GM18517 (cell line): Measurements from ENCODE around the gene VAMP5.
"Not testable (repeated sequence)": the region's sequence is repeated elsewhere in the genome, so short reads cannot be mapped to it uniquely, and the experiment has no call there.

Experiments used
- ATAC-seq: cut with Tn5 transposase; IDR thresholded peaks from one replicate; pipeline ENCODE4 v1.9.1; 2021; ENCODE audit warnings: mild to moderate bottlenecking, moderate library complexity; ENCODE audit not compliant: unreplicated experiment

The VAMP5 gene

DNA sequence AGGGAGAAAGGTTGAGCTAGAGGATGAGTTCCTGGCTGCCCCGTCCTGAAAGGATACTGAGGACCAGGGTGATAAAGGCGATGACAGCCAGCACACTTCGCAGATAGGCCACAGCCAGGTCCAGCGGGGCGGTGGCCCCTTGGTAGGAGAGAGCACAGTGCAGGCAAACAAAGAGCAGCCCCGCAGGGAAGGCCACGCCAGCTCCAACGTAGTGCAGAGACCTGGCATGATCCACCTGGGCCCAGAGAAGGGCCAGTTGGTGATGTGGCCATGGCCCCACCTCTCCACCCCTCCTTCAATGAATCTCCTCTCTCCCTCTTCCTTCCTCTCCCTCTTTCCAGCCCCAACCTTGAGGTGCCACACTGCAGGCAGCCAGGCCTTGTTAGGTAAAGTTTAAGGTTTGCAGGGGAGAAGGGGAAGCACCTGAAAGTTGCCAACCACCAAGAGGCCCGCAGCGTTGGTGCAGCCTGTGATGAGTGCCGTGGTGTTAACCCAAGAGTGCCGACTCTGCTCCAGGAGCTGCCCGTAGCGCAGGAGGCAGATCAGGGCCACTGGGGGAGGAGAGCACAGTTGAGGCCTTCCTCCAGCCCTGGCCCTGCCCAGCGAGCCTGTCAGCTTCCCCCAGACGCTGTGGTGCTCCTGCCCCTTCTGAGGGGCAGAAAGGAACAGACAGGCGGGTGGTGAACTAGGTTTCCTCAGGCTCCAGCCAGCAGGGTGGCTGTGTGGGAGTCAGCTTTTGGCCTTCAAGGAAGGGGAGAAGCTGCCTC, 15.4 kb downstream of the VAMP5 start:
- ATAC-seq: no peak

DNA sequence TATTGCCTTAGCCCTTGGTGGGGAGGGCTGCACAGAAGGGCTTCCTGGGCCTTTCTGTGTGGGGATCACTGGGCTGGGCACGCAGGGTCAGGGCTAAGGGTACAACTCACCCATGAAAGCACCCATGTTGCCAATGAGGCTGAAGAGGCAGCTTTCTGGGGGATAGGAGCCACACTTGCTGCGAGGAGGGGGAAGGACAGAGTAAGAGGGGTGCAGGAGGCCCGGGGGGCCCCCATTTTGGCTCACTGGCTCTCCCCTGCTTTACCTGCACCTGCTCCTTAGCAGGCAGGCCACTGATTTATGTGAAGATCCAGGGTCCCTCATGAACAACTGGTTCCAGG, 16.0 kb downstream of the VAMP5 start:
- no peak for ATAC-seq

- no peak for ATAC-seq
Observed at GRCh38 chr2:85600951-85601770, 16.9 kb downstream of the VAMP5 start.

GRCh38 chr2:85601771-85602475, 17.7 kb downstream of the VAMP5 start:
- ATAC-seq: peak; percentile 45

- peak; percentile 88 for ATAC-seq
Observed at GRCh38 chr2:85602476-85603234, 18.4 kb downstream of the VAMP5 start, which contains the start of gene TMEM150A. Gene TMEM150A, minus strand, starts transcription at chr2:85602698. Its CDS starts 750 bp downstream, at chr2:85601948.

DNA sequence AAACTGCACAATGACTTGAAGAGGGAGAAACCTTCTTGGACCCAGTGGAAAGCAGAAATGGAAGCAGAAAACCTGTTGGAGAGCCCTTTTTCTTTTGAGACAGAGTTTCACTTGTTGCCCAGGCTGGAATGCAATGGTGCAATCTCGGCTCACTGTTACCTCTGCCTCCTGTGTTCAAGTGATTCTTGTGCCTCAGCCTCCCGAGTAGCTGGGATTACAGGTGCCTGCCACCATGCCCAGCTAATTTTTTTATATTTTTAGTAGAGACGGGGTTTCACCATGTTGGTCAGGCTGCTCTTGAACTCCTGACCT, 19.9 kb downstream of the VAMP5 start:
- not testable (repeated sequence) for ATAC-seq

DNA sequence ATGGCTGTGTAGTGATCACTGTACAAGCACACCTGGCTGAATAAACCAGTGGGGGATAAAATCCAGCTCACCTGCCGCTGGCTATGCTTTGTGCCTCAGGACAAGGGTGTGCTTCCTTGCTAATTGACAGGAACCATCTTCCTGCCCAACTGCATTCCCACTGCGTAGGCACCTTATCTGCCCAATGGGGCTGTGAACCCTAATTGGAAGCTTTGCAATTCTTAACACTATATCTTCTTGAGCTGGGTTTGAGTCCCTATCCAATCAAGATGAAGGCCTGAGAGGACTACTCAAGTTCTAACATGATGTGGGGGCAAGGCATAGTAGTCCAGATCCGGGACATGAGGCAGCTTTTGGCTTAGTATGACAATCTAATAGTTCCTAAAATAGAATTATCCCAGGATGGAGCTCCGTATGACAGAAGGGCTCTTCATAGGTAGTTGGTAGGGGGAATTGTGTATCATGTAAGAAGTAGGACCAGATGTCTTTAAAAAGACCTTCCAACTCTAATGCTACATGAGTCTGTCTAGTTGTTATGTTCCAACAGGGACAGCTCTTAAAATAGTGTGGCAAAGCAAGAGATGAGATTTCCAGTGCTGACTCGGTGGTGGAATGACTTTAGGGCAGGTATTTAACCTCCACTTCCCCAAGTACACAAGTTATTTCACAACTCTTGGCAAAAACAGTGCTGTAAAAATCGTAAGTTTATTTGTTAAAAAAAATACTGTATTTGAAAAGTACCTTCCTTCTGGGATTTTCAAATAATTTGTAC, 20.5 kb downstream of the VAMP5 start:
- no peak for ATAC-seq

DNA sequence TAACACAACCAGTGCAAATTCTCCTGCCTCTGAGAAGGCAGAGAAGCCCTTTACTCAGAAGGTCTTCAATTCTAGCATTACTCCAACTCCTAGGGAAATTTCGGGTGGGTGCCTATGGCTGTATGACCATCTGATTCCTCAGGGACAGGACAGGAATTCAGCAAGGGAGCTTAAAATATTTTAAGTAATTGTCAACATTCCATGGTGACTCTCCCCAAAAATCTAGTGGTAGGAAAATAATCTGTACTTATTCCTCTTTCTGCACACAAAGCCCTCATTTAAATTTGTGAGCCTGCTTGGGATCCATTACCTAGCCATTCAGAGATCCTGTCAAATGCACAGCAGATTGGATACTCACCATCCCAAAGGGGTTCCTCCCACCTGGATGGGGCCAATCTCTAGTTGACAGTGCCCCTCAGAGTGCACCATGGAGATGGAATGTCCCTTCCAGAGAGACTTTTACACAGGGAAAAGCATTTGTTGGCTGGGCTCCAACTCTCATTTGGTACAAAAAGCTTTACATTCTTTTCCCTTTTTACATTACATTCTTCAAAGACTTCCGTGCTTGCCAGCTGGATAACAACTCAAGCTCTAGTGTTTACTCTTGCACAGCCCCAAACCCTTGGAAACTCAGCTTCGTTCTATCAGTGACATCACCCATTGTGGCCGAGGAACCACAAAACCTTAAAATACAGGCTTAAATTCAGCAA, 21.3 kb downstream of the VAMP5 start:
- no peak for ATAC-seq

GRCh38 chr2:85606116-85606455, 21.9 kb downstream of the VAMP5 start:
- ATAC-seq: no peak

DNA sequence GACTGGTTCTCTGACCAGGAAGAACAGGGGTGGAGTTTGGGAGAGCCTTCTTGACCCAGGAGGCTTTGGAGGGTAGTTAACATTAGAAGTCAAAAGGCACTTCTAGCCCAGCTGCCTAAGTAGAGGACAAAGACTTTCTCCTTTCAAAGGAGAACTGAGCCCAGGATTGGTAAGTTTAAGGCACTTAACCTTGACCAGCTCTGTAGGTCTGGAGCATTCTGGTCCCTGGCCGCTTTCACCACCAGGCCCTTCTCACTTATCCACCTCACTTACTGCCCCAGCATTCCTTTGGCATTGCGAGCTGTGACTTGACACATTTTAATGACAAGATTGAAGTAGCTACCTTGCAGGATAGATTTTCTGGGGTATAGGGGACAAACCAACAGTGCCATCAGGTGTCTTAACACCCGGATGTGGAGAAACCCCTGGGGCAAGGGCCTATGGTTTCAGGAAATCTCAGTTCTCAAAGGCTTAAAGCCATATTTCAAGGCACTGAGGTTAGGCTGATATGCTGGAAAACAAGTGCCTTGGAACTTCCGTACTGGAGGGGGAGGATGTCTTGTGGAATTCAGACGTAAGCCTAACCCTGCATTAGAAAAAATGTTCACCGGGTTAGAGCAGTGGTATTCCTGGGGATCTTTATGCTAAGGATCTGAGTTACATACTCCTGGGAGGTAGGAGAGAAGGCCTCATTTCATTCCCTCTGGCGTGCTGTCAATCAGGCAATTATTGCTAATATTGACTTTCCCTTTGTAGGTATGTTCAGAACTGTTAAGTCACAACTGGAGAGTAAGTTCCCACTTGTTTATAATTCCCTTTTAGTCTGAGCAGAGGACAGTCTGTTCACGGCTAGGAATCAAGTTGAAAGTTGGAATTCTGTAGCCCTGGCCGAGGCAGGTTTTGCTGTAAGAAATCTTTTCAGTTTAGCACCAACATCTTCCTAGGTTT, 23.3 kb downstream of the VAMP5 start:
- ATAC-seq: no peak

DNA sequence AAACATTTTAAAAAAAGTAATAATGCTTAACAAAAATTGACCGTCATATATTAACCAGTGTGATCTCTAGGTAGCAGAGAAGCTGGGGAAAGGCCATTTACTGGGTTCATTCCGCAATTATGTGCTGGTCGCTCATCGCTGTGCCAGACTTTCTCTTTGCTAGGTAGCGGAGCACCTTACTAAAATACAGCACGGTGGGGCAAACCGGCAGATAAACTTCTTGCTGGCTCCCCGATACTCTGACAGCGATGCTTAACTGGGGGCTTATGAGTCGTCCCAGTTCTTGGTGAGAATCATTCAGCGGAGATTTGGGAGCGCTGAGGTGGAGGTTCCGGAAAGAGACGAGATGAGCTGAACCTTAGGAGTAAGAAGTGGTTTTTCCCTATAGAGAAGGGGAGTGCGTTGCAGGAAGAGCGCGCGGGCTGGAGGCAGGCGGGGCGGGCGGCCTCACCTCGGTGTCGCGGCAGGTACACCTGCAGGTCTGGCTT, 27.0 kb downstream of the VAMP5 start:
- no peak for ATAC-seq

DNA sequence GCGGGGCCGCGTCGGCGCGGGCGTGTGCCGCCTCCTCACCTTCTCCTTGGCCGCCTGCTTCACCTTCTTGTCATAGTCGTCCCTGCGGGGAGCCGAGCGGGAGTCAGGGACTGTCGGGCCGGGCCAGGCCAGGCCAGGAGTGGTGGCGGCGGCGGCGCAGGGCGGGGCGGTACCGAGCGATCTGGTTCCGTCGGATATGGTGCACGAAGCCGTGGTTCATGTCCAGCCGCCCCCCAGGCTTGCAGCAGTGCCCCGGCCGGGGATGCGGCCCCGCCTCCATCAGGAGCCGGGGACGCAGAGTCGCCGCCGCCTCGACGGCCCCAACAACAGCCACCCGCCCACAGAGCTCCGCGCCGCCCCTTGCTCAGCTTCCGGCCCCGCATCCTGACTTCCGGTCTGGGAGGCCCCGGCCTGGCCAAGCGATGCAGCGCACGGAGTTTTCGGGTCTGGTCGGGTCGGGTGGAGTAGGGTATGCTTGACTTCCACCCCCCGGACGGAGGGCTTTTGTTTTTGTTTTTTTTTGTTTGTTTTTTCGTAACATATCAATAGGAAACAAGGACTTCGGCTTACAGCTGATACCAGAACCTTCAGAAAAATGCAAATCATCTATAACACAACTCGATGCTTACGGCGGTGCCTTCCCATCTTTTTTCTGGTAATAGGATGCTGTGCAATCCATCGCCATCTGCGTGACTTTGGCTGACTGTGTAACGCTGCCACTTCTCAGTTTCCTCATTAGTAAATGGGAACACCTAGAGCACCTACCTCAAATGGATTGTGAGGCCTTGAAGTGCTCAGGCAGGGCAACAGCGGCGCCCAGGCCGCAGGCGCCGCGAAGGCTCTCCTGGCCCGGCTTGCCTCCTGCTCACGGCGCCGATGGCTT, 27.7 kb downstream of the VAMP5 start, which contains the start of gene C2orf68:
C2orf68 (minus strand) TSS at position 362 of the 883 bp plus-strand sequence; CDS start at position 280, 82 bp downstream.
- ATAC-seq: peak; percentile 62

GRCh38 chr2:85613717-85614515, 29.7 kb downstream of the VAMP5 start:
- ATAC-seq: no peak

DNA sequence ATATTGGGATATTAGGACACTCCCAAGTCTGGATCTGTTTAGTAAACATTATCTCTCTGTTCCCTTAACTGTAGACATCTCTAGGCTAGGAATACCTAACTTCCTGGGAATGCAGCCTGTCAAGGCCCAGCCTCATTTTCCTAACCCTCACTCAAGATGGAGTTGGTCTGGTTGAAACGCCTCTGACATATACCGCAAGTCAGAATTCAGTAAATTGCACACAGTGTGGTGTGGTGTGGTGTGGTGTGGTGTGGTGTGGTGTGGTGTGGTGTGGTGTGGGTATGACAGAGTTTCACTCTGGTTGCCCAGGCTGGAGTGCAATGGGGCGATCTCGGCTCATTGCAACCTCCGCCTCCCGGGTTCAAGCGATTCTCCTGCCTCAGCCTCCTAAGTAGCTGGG, 30.5 kb downstream of the VAMP5 start:
- ATAC-seq: not testable (repeated sequence)

DNA sequence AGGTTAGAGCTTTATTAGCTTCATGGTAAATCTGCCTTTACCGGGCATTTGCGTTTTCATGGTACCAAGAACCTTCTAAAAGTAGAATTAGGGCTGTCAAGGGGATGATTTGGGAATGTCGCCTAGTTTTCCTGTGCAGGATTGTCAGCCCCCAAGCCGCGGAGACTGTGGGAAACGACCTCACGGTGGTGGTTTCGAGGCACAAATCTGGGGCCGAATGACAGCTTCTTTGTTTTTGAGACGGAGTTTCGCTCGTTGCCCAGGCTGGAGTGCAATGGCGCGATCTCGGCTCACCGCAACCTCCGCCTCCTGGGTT, 31.1 kb downstream of the VAMP5 start:
- ATAC-seq: no peak

DNA sequence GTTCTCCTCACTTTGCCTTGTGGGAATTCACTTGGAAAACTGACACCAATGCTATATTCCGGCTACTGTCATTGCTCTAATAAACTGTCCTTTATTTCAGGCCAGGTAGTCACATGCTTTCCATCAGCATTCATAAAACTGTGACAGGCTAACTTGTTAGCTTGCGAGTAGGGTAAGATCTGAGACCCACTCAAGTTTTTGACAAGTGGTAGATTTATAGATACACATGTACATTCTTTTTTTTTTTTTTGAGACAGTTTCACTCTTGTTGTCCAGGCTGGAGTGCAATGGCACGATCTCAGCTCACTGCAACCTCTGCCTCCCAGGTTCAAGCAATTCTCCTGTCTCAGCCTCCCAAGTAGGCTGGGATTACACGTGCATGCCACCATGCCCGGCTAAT, 33.5 kb downstream of the VAMP5 start:
- not testable (repeated sequence) for ATAC-seq

DNA sequence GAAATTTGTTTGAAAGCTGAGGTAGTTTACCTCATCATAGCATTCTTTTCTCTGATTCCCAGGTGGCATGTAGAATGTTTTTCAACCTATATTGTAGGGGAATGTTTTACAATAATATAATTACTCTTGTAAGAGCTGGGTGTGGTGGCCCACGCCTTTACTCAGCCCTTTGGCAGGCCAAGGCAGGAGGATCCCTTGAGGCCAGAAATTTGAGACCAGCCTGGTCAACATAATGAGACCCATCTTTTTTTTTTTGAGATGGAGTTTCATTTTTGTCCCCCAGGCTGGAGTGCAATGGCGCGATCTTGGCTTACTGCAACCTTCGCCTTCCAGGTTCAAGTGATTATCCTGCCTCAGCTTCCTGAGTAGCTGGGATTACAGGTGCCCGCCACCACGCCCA, 35.4 kb downstream of the VAMP5 start:
- ATAC-seq: no peak
